GM10248 (cell line): ENCODE measurements around the gene CLPSL2.

Experiments
- CTCF ChIA-PET: fragments of 300-600 bp; sonication (Branson Sonifier 250); formaldehyde crosslinking; extraction: SDS; loops from one replicate; lab custom pipeline; 2021; ENCODE audit warnings: antibody characterized with exemption; lab: Yijun Ruan, JAX
- POLR2A ChIA-PET: fragments of 350-650 bp; sonication (Branson Sonifier 250); formaldehyde crosslinking; extraction: SDS; loops from one replicate; lab custom pipeline; 2020; ENCODE audit warnings: antibody characterized with exemption; lab: Yijun Ruan, JAX
- DNase-seq: peaks from one replicate; pipeline ENCODE4 v3.0.0; 2012; ENCODE audit errors: extremely low spot score
- CTCF ChIP-seq: IDR thresholded peaks from 2 replicates; pipeline ENCODE4 v1.5.1; 2012; ENCODE audit warnings: mild to moderate bottlenecking, low read depth; ENCODE audit errors: extremely low read depth, missing control alignments, control extremely low read depth

CLPSL2 gene

GRCh38 chr6:35736253-35736894 is 40.0 kb upstream of the CLPSL2 start:
- peak; percentile 79 for DNase-seq
- TF ChIP-seq CTCF, result peak; percentile 91
- ChIA-PET CTCF (interaction anchor here (0.8 to 9.9 kb wide), 63 partner anchors 8 to 477 kb away, joined by 3 to 213 read pairs (median 8); partner anchors contain the start of genes CLPS and ZNF76), POLR2A (interaction anchor here (0.6 kb wide), 1 partner anchor 1019 kb away, joined by 3 read pairs; no protein-coding TSS in a partner anchor)

- POLR2A ChIA-PET, result interaction anchor here (0.6 kb wide), 1 partner anchor 214 kb away, joined by 4 read pairs; no protein-coding TSS in a partner anchor
- CTCF ChIA-PET, result interaction anchor here (0.8 to 9.9 kb wide), 67 partner anchors 9 to 478 kb away, joined by 3 to 213 read pairs (median 7); partner anchors contain the start of genes CLPS and ZNF76
- no peak for DNase-seq
- TF ChIP-seq CTCF, result no peak
These were observed 39.4 kb upstream of the CLPSL2 start, which contains the start of gene ARMC12 for GRCh38 chr6:35736982-35737412. ARMC12 (plus strand) TSS chr6:35737032; CDS start chr6:35737109, 77 bp downstream.

GRCh38 chr6:35737413-35738211 is 38.8 kb upstream of the CLPSL2 start:
- DNase-seq, result peak; percentile 82
- ChIA-PET POLR2A (interaction anchor here (0.6 kb wide), 1 partner anchor 215 kb away, joined by 4 read pairs; no protein-coding TSS in a partner anchor), CTCF (interaction anchor here (0.8 to 9.9 kb wide), 58 partner anchors 9 to 478 kb away, joined by 3 to 213 read pairs (median 8); partner anchors contain the start of genes CLPS and ZNF76)
- peak; percentile 64 for TF ChIP-seq CTCF

GRCh38 chr6:35739645-35740524 is 36.5 kb upstream of the CLPSL2 start:
- POLR2A ChIA-PET, result no interaction called here
- CTCF ChIA-PET, result interaction anchor here (0.8 to 9.9 kb wide), 8 partner anchors 12 to 218 kb away, joined by 3 to 213 read pairs (median 20); no protein-coding TSS in a partner anchor
- DNase-seq, result no peak
- no peak for TF ChIP-seq CTCF

- no peak for TF ChIP-seq CTCF
- DNase-seq, result no peak
- ChIA-PET CTCF (interaction anchor here (0.7 to 1.6 kb wide), 5 partner anchors 17 to 220 kb away, joined by 3 to 7 read pairs (median 3); no protein-coding TSS in a partner anchor), POLR2A (interaction anchor here (0.7 kb wide), 1 partner anchor 170 kb away, joined by 5 read pairs; no protein-coding TSS in a partner anchor)
These were observed 33.6 kb upstream of the CLPSL2 start for GRCh38 chr6:35742842-35743241.
